CD4-positive, alpha-beta T cell treated with Interleukin-15 for 1 hour (primary cell): ENCODE data around the gene ADGRL2.
"Not testable (repeated sequence)": the region's sequence is repeated elsewhere in the genome, so short reads cannot be mapped to it uniquely, and the experiment has no call there.

ENCODE experiments used
- DNase-seq: peaks from one replicate; pipeline ENCODE4 v3.0.0-alpha.2; 2020

The ADGRL2 gene

DNA sequence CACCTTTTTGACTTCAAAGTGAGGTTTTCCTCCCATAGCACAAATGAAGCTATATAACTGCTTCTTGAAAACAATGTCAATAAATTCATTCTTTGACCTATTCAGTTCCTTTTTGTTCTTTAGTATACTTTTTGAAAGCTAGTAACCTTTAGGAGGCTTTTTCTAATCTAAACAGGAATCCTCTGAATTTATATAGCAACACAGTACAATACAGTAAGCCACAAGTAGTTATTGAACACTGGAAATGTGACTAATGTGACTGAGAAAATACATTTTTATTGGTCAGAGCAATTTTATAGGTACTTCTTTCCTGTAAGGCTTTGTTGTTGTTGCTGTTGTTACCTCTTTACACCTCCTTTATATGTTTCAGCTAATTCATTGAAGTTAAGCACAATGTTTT, 49.8 kb downstream of the ADGRL2 start:
- no peak for DNase-seq

GRCh38 chr1:81851217-81851616, 50.5 kb downstream of the ADGRL2 start:
- no peak for DNase-seq

DNA sequence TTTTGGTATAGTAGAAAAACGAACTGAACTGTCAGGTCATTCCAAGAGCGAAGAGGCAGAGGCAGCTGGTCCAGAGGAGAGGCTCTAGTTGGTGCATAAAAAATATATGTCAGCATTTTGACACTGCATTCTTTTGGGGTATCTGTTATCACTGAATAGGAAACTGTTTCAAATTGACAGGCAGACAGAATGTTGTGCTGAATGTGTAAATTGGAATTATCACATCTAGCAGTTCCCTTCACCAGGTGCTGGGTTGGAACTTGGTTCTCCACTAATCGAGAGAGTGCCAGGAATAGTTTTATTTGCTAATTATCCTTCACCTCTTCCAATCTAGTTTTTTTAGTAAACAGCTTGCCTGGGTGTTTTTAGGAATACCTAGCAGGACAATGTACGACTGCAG, 52.2 kb downstream of the ADGRL2 start:
- no peak for DNase-seq

DNA sequence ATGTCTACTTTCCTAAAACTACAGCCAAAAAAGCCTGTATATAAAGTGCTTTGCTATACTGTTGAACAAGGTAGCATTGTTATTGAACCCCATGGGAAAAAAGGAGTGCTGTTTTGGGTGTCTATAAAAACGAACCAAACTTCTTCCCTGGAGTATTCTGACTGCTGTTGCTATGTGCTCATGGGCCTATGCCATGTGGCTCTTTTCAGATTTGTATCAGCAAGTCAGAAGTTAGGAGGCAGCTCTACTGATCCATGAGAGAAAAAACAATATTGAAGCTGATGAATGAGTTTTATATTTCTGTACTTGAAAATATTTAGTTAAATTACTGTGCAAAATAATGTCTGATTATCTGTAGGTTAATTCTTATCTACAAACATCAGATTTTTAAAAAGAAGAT, 66.5 kb downstream of the ADGRL2 start:
- no peak for DNase-seq

DNA sequence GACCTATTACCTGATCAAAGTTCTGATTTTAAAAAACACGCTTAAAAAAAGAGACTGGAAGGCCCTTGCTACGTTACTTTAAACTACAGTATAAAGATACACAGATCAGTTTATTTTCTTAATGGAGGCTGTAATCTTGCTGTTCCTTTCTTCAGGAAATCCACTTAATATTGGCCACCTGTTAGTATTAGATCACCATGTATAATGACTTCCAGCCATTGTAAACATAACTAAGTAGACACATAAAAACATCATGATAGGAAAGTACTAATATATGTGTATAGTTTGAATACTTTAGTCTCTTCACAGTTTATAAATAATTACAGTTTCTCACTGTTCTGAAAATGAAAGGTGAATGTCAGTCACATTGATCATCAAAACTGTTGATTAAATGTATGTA, 68.6 kb downstream of the ADGRL2 start:
- DNase-seq = no peak

GRCh38 chr1:81871091-81871490, 70.4 kb downstream of the ADGRL2 start:
- not testable (repeated sequence) for DNase-seq

- DNase-seq = no peak
Measured at GRCh38 chr1:81873946-81874345, 73.2 kb downstream of the ADGRL2 start.

- DNase-seq = no peak
Measured at GRCh38 chr1:81874461-81874860, 73.7 kb downstream of the ADGRL2 start.

DNA sequence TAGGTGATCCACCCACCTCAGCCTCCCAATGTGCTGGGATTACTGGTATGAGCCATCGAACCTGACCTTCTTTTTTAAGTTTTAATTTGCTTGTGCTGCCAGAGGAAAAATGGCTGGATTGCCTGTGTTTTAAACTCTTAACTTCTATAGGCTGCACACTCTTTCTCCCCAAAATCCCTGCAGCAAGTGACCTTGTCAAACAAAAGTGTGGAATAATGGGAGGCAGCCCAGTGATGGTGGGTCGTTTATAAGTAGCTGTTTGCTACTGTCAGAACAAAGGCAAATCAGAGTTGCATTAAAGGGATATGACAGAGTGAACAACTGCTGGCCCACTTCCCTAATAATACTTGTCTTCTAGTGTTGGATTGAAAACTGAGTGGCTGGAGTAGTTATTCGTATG, 74.2 kb downstream of the ADGRL2 start:
- no peak for DNase-seq

- no peak for DNase-seq
Measured at GRCh38 chr1:81876901-81877733, 76.4 kb downstream of the ADGRL2 start.

DNA sequence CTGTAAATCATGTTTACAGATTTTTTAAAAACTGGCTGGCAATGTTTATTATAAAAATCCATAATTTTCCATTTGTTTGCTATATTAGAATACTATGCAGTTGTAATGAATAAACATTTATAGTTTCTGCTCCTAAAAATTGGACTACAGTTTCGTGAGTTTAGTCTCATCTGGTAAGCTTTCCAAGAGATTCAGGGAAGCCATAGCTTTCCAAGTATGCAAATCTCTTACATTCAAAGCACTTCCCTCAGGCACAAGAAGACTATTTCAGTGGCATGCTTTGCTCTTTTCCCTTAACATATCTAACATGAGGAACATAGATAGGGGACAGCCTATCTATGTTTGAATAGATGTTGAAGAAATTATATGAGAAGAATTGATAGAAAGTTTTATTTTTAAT, 77.2 kb downstream of the ADGRL2 start:
- no peak for DNase-seq

- no peak for DNase-seq
Measured at GRCh38 chr1:81878538-81878937, 77.8 kb downstream of the ADGRL2 start.

DNA sequence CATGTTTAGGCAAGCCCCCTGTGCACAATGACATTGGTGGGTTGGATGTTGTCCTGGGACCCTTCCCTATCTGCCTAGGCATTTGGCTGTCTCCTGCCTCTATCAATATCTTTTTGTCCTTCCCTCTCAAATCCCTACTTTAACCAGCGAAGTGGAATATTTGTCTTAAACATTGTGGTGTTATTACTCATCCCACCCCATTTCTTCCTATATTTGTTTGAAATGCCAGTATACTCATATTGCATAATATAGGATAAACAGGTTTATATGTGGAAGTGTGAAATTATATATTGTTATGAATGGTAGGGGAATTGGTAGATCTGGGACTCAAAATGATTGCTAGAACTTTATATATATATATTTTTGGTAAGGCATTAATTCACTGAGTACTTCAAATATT, 80.0 kb downstream of the ADGRL2 start:
- DNase-seq = no peak

DNA sequence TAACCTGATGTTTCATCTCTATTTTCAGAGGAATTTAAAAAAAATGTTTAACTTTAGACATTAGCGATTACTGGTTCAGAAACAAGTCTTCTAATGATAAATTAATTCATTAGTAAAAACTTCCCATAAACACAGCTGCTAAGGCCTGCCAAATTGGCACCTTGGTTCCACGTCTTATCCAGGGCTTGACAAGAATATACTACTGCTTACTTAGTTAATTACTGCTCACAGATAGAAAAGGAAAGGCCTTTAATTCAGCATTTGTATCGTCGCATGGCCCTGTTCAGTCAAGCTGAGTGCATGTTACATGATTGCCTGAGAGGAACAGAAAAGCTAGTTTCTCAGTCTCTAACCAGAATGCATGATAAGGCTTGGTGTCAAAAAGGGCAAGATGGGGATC, 84.6 kb downstream of the ADGRL2 start:
- no peak for DNase-seq

- not testable (repeated sequence) for DNase-seq
Measured at GRCh38 chr1:81886292-81886691, 85.6 kb downstream of the ADGRL2 start.

- no peak for DNase-seq
Measured at GRCh38 chr1:81887421-81888144, 86.8 kb downstream of the ADGRL2 start.

DNA sequence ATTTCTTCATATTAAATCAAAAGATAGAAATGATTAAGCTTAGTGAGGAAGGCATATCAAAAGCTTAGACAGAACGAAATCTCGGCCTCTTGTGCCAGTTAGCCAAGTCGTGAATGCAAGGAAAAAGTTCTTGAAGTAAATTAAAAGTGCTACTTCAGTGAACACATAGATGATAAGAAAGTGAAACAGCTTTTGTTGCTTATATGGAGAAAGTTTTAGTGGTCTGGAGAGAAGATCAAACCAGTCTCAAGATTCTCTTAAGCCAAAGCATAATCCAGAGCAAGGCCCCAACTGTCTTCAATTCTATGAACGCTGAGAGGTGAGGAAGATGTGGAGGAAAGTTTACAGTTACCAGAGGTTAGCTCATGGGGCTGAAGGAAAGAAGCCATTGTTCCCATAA, 88.4 kb downstream of the ADGRL2 start:
- DNase-seq = no peak

DNA sequence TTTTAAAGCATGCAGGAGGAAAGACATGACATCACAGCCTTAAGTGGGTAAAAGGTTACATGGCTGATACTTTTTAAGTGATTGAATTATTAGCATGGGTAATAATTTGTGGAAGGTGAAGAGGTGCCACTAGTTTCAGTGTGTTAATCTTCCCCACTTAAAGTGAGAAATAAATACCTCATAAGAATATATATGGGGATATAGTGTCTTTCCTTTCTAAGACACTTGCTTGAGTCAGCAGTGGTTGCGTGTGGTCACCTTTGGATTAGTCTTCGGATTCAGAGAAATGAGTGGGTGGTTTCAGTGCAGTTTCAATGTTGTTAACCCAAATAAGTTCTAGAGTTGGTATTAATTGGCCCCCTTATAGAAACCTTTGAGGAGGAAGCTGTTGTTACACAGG, 94.1 kb downstream of the ADGRL2 start:
- DNase-seq = no peak

GRCh38 chr1:81899214-81899821, 98.6 kb downstream of the ADGRL2 start:
- DNase-seq = no peak

DNA sequence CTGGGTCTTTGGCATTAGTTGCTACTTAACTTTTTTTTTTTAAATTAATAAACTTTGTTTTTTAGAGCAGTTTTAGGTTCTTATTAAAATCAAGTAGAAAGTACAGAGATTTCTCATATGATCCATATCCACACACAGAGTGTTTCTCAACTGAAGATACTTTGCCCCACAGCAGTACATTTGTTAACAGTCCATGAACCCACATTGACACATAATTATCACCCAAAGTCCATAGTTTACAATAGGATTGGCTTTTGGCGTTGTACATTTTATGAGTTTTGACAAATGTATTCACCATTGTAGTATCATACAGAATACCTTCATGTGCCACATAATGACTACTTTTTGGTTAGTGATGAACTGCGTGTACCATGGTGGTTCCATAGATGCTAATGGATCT, 106.8 kb downstream of the ADGRL2 start:
- DNase-seq = no peak

GRCh38 chr1:81912383-81912782, 111.6 kb downstream of the ADGRL2 start:
- no peak for DNase-seq

GRCh38 chr1:81915937-81916336, 115.2 kb downstream of the ADGRL2 start:
- DNase-seq = no peak

GRCh38 chr1:81920245-81920740, 119.6 kb downstream of the ADGRL2 start:
- DNase-seq = no peak

- DNase-seq = no peak
Measured at GRCh38 chr1:81920886-81921285, 120.2 kb downstream of the ADGRL2 start.
